H1 (cell line): ENCODE results near the gene GARNL3. TPM values are rescaled to one million over a fixed set of nuclear protein-coding genes. Genes with fewer than 3 reads are reported as not detected.
A peak's percentile ranks its signal among the peaks of the same experiment; 100 is the strongest.

ENCODE experiments used
- CTCF ChIA-PET: fragments of 300-600 bp; sonication (Branson Sonifier 250); formaldehyde crosslinking; loops from one replicate; lab custom pipeline; 2021; ENCODE audit not compliant: partially characterized antibody; lab: Charles Lee
- POLR2A ChIA-PET: fragments of 300-600 bp; sonication (Branson Sonifier 250); formaldehyde crosslinking; loops from one replicate; lab custom pipeline; 2021; ENCODE audit warnings: inconsistent platforms; ENCODE audit not compliant: partially characterized antibody; lab: Charles Lee
- DNase-seq, 2 experiments: peaks; one replicate each; pipeline versions ENCODE4 v3.0.0 to v3.0.0-alpha.2; 2010 to 2022; ENCODE audit warnings: low spot score in 2 of 2, low read depth in 1 of 2, mixed read lengths in 1 of 2
- FAIRE-seq: peaks from 2 replicates; lab custom pipeline; 2011; peaks lifted over from hg19 to GRCh38; lab: Jason Lieb, UNC
- H2AFZ ChIP-seq: 2 replicates; pipeline ENCODE4 v1.8.1; 2012; ENCODE audit warnings: low read length, inconsistent platforms
- H2AK5ac ChIP-seq: 2 replicates; pipeline ENCODE4 v1.6.1; 2013; ENCODE audit warnings: low read depth, low read length
- H2BK120ac ChIP-seq: replicated peaks from 2 replicates; pipeline ENCODE3; 2013; ENCODE audit warnings: low read depth, low read length, inconsistent platforms
- H2BK12ac ChIP-seq: 2 replicates; pipeline ENCODE4 v1.6.1; 2013; ENCODE audit warnings: low read depth, low read length
- H2BK15ac ChIP-seq: 2 replicates; pipeline ENCODE4 v1.6.1; 2013; ENCODE audit warnings: low read length
- H2BK20ac ChIP-seq: 2 replicates; pipeline ENCODE4 v1.6.1; 2013; ENCODE audit warnings: low read length
- H2BK5ac ChIP-seq: 2 replicates; pipeline ENCODE4 v1.6.1; 2013; ENCODE audit warnings: low read depth, low read length
- H3K14ac ChIP-seq: 2 replicates; pipeline ENCODE4 v1.6.1; 2013; ENCODE audit warnings: inconsistent platforms; ENCODE audit not compliant: insufficient read length
- H3K18ac ChIP-seq: 2 replicates; pipeline ENCODE4 v1.6.1; 2013; ENCODE audit warnings: low read length; ENCODE audit errors: extremely low read depth
- H3K23ac ChIP-seq: 2 replicates; pipeline ENCODE4 v1.6.1; 2013; ENCODE audit warnings: inconsistent platforms; ENCODE audit not compliant: insufficient read length
- H3K23me2 ChIP-seq: 2 replicates; pipeline ENCODE4 v1.6.1; 2013; ENCODE audit warnings: low read depth, low read length
- H3K27ac ChIP-seq: 2 replicates; pipeline ENCODE4 v1.6.1; 2011; ENCODE audit warnings: low read depth, low read length, inconsistent platforms
- H3K27me3 ChIP-seq, 4 experiments: replicated peaks in 1 of 4; 1 replicate in 1 of 4; 2 replicates in 3 of 4; pipeline versions ENCODE4 v1.6.1 to v1.8.1; 2011 to 2013; ENCODE audit warnings: low read length in 3 of 4, mild to moderate bottlenecking in 3 of 4, inconsistent platforms in 2 of 4, mixed read lengths in 2 of 4, moderate library complexity in 1 of 4; ENCODE audit not compliant: control insufficient read depth in 3 of 4, insufficient read depth in 3 of 4; ENCODE audit errors: extremely low read depth in 1 of 4
- H3K36me3 ChIP-seq, 4 experiments: 2 replicates each; pipeline versions ENCODE4 v1.6.1 to v1.8.1; 2011 to 2013; ENCODE audit warnings: mild to moderate bottlenecking in 4 of 4, low read length in 3 of 4, moderate library complexity in 2 of 4, control low read depth in 1 of 4, inconsistent platforms in 1 of 4; ENCODE audit not compliant: insufficient read depth in 4 of 4, control insufficient read depth in 2 of 4
- H3K4ac ChIP-seq: replicated peaks from 2 replicates; pipeline ENCODE3; 2013; ENCODE audit warnings: low read length, low read depth, mixed read lengths, inconsistent platforms; ENCODE audit not compliant: insufficient read length
- H3K4me1 ChIP-seq, 4 experiments: replicated peaks in 1 of 4; 1 replicate in 1 of 4; 2 replicates in 3 of 4; pipeline versions ENCODE4 v1.6.1 to v1.8.1; 2011 to 2013; ENCODE audit warnings: low read length in 3 of 4, inconsistent platforms in 2 of 4, mixed read lengths in 1 of 4; ENCODE audit not compliant: insufficient read depth in 4 of 4, control insufficient read depth in 3 of 4
- H3K4me2 ChIP-seq, 2 experiments: 2 replicates each; pipeline versions ENCODE4 v1.6.1 to v1.8.1; 2011 to 2013; ENCODE audit warnings: low read depth in 2 of 2, low read length in 2 of 2, control low read depth in 1 of 2, inconsistent platforms in 1 of 2, mild to moderate bottlenecking in 1 of 2; ENCODE audit not compliant: insufficient read depth in 1 of 2
- H3K4me3 ChIP-seq, 4 experiments: fragments of 200-600, 300-600 bp in 1 of 4; sonication (generic), shearing (Covaris generic), sonication (Bioruptor Twin) in 1 of 4; 2 replicates each; pipeline versions ENCODE4 v1.5.1 to v1.8.1; 2011 to 2016; ENCODE audit warnings: low read length in 4 of 4, low read depth in 3 of 4, control low read depth in 2 of 4, inconsistent platforms in 2 of 4, mild to moderate bottlenecking in 2 of 4, mixed read lengths in 1 of 4, moderate library complexity in 1 of 4; ENCODE audit not compliant: insufficient read depth in 2 of 4; ENCODE audit errors: extremely low read depth in 1 of 4
- H3K56ac ChIP-seq: replicated peaks from 2 replicates; pipeline ENCODE3; 2013; ENCODE audit warnings: low read depth, mild to moderate bottlenecking, mixed read lengths, low read length, inconsistent platforms; ENCODE audit not compliant: insufficient read length
- H3K79me1 ChIP-seq: 2 replicates; pipeline ENCODE4 v1.6.1; 2013; ENCODE audit warnings: low read depth, low read length, control low read depth
- H3K79me2 ChIP-seq, 2 experiments: 2 replicates each; pipeline versions ENCODE4 v1.6.1 to v1.8.1; 2012 to 2013; ENCODE audit warnings: low read length in 2 of 2, mild to moderate bottlenecking in 2 of 2, inconsistent platforms in 1 of 2; ENCODE audit not compliant: insufficient read depth in 2 of 2, control insufficient read depth in 1 of 2
- H3K9ac ChIP-seq, 4 experiments: replicated peaks in 1 of 4; 1 replicate in 1 of 4; 2 replicates in 3 of 4; pipeline versions ENCODE4 v1.6.1 to v1.8.1; 2011 to 2013; ENCODE audit warnings: low read depth in 3 of 4, low read length in 3 of 4, control low read depth in 2 of 4, mild to moderate bottlenecking in 2 of 4, moderate library complexity in 2 of 4, inconsistent platforms in 1 of 4; ENCODE audit errors: extremely low read depth in 1 of 4
- H3K9me3 ChIP-seq, 2 experiments: 2 replicates each; pipeline versions ENCODE4 v1.6.1 to v1.8.1; 2012 to 2013; ENCODE audit warnings: mild to moderate bottlenecking in 2 of 2, moderate library complexity in 2 of 2, control low read depth in 1 of 2, inconsistent platforms in 1 of 2, low read depth in 1 of 2, low read length in 1 of 2, mixed read lengths in 1 of 2; ENCODE audit not compliant: insufficient read depth in 2 of 2
- H4K20me1 ChIP-seq, 2 experiments: replicated peaks in 1 of 2; 2 replicates each; pipeline versions ENCODE3 to v1.8.1; 2011 to 2013; ENCODE audit warnings: inconsistent platforms in 2 of 2, low read length in 2 of 2, mild to moderate bottlenecking in 1 of 2; ENCODE audit not compliant: insufficient read depth in 2 of 2, control insufficient read depth in 1 of 2
- H4K5ac ChIP-seq: 2 replicates; pipeline ENCODE4 v1.6.1; 2013; ENCODE audit warnings: low read length, low read depth, mixed read lengths, inconsistent platforms; ENCODE audit not compliant: insufficient read length
- H4K8ac ChIP-seq: 2 replicates; pipeline ENCODE4 v1.8.0; 2013; ENCODE audit warnings: mild to moderate bottlenecking, moderate library complexity, low read length, inconsistent platforms; ENCODE audit not compliant: insufficient read depth; ENCODE audit errors: extremely low read depth
- H4K91ac ChIP-seq: replicated peaks from 2 replicates; pipeline ENCODE3; 2013; ENCODE audit warnings: low read length, mixed read lengths, inconsistent platforms; ENCODE audit not compliant: insufficient read length
- ATF3 ChIP-seq: IDR thresholded peaks from 2 replicates; pipeline ENCODE4 v1.6.1; 2011; ENCODE audit warnings: low read depth, mild to moderate bottlenecking, low read length; ENCODE audit not compliant: insufficient read depth
- BCL11A ChIP-seq, 2 experiments: IDR thresholded peaks; one replicate each; pipeline ENCODE4 v1.6.1; 2011; ENCODE audit warnings: low read depth in 2 of 2, low read length in 2 of 2, mild to moderate bottlenecking in 2 of 2
- EGR1 ChIP-seq: IDR thresholded peaks from 2 replicates; pipeline ENCODE4 v1.6.1; 2011; ENCODE audit warnings: low read depth, low read length, borderline replicate concordance
- NANOG ChIP-seq: IDR thresholded peaks from 2 replicates; pipeline ENCODE4 v1.6.1; 2011; ENCODE audit warnings: low read length, low read depth, mild to moderate bottlenecking, inconsistent platforms; ENCODE audit not compliant: insufficient read depth, poor library complexity, severe bottlenecking
- POLR2A ChIP-seq, 2 experiments: IDR thresholded peaks; 1 replicate in 1 of 2; 2 replicates in 1 of 2; pipeline ENCODE4 v1.6.1; 2011; ENCODE audit warnings: low read depth in 2 of 2, low read length in 2 of 2, mild to moderate bottlenecking in 2 of 2; ENCODE audit errors: control extremely low read depth in 1 of 2
- POLR2AphosphoS5 ChIP-seq: IDR thresholded peaks from 2 replicates; pipeline ENCODE4 v1.6.1; 2011; ENCODE audit warnings: low read depth, low read length
- SAP30 ChIP-seq: fragments of 300-600 bp; sonication (generic); IDR thresholded peaks from 2 replicates; pipeline ENCODE4 v1.7.1; 2012; ENCODE audit warnings: low read length, moderate library complexity, mild to moderate bottlenecking, inconsistent platforms; ENCODE audit not compliant: insufficient read depth, insufficient replicate concordance
- SIX5 ChIP-seq: IDR thresholded peaks from 2 replicates; pipeline ENCODE4 v1.6.1; 2011; ENCODE audit warnings: mild to moderate bottlenecking, low read depth, low read length
- SP1 ChIP-seq: IDR thresholded peaks from 2 replicates; pipeline ENCODE4 v1.6.1; 2011; ENCODE audit warnings: low read depth, low read length
- SP2 ChIP-seq: IDR thresholded peaks from 2 replicates; pipeline ENCODE4 v1.6.1; 2012; ENCODE audit warnings: mild to moderate bottlenecking, low read length, inconsistent platforms
- SRF ChIP-seq: IDR thresholded peaks from 2 replicates; pipeline ENCODE4 v1.6.1; 2011; ENCODE audit warnings: mild to moderate bottlenecking, low read depth, low read length, moderate library complexity
- ZNF274 ChIP-seq: IDR thresholded peaks from 2 replicates; pipeline ENCODE4 v1.7.0; 2012; ENCODE audit warnings: low read length, borderline replicate concordance; ENCODE audit errors: extremely low read depth
- WGBS, 2 experiments: shearing (Covaris generic) in 1 of 2; methylation state at CpG; one replicate each; pipeline versions ENCODE4 v1.1.6 to v1.1.7; 2013 to 2015; ENCODE audit warnings: low lambda C conversion rate in 2 of 2, mixed read lengths in 2 of 2, inconsistent platforms in 1 of 2, low coverage in 1 of 2, missing lambda C conversion rate in 1 of 2; ENCODE audit not compliant: insufficient replicate concordance in 2 of 2, insufficient coverage in 1 of 2, insufficient read length in 1 of 2; ENCODE audit errors: extremely low coverage in 1 of 2, missing lambda C conversion rate in 1 of 2; 5-methylcytosine and 5-hydroxymethylcytosine counted together
- polyA plus RNA-seq, 7 experiments: library from polyadenylated mRNA; depleted of rRNA in 3 of 7; stranded (reverse) in 5 of 7; unstranded in 2 of 7; fragments of >200 nt in 5 of 7; fragments of 200-250 nt in 2 of 7; gene quantifications; 1 replicate in 5 of 7; 2 replicates in 1 of 7; 4 replicates in 1 of 7; pipeline versions ENCODE4 v1.2.1 to v1.2.3, GENCODE V29; 2011 to 2013; ENCODE audit warnings: missing spikeins in 2 of 7, mixed read lengths in 2 of 7
- total RNA-seq: library from RNA; stranded (reverse); fragmentation: NEBNext Ultra II Directional; extraction: Animal tissue kit (Norgen Biotek cat#: 25700); gene quantifications from 2 replicates; pipeline ENCODE4 v1.2.1, GENCODE V29; 2021

GARNL3 gene
- total and polyA plus RNA-seq, 2 of the 8 experiments (the other 6 are each of a cell fraction or from before 2014, with no cell fraction given) = 6.5 to 18.3 TPM

GRCh38 chr9:127398715-127399400, 134.3 kb downstream of the GARNL3 start:
- Histone ChIP-seq H3K27ac (no peak overlapping the region; the same call in 1 of the 2 replicates), H3K56ac (no peak overlapping the region), H3K23ac (no peak overlapping the region), H4K91ac (no peak overlapping the region), H2AK5ac (no peak overlapping the region), H3K9ac (no peak overlapping the region; a peak in 1 of 7 replicates), H2BK5ac (peak overlapping the region; percentile 15; the same call in 1 of the 2 replicates), H3K79me1 (peaks cover 3% of the 10 kb centered on the region), H4K20me1 (peaks cover 10 to 14% of the 10 kb centered on the region in 2 experiments), H3K23me2 (peaks cover 14% of the 10 kb centered on the region), H4K5ac (no peak overlapping the region), H3K9me3 (no peaks in the 10 kb centered on the region), H3K4me3 (peak overlapping the region in 1 of 4 experiments; percentile 90; a peak in 3 of 8 replicates), H2BK20ac (no peak overlapping the region), H2BK15ac (no peak overlapping the region), H2BK120ac (no peak overlapping the region), H3K4ac (no peak overlapping the region), H3K18ac (no peak overlapping the region), H3K79me2 (peaks cover 0 to 15% of the 10 kb centered on the region in 2 experiments; a peak in 1 of 4 replicates), H3K4me2 (peak overlapping the region; percentile 58 to 95), H4K8ac (no peak overlapping the region; the same call in 1 of the 2 replicates), H3K14ac (no peak overlapping the region), H3K36me3 (peaks cover 0 to 5% (median 2%) of the 10 kb centered on the region in 4 experiments; a peak in 5 of 8 replicates), H3K4me1 (peaks cover 0 to 15% (median 6%) of the 10 kb centered on the region in 4 experiments; a peak in 6 of 7 replicates), H3K27me3 (peaks cover 0 to 6% (median 0%) of the 10 kb centered on the region in 4 experiments; a peak in 3 of 7 replicates), H2AFZ (no peak overlapping the region), H2BK12ac (no peak overlapping the region)
- WGBS, 2 experiments = 94% methylated on average over 13 of the region's 13 CpGs; no CpG with 5 or more reads in 1 of the 2 experiments
- DNase-seq (no peak), FAIRE-seq (no peak)
- CTCF ChIA-PET = interaction anchor here (0.5 to 4.8 kb wide), 17 partner anchors 14 to 458 kb away, joined by 3 to 21 read pairs (median 4); no protein-coding TSS in a partner anchor
- POLR2A ChIA-PET = interaction anchor here (0.6 to 3.5 kb wide), 6 partner anchors 9 to 1247 kb away, joined by 3 to 24 read pairs (median 4); partner anchors contain the start of genes LRSAM1 and RPL12
- TF ChIP-seq SP2 (no peak), SP1 (no peak), POLR2AphosphoS5 (no peak), SAP30 (no peak), BCL11A (IDR thresholded peaks at IDR 0.05; ENCODE audit: low read depth in 2 of 2, low read length in 2 of 2) (no peak), NANOG (no peak), ATF3 (no peak), ZNF274 (no peak), EGR1 (no peak), POLR2A (IDR thresholded peaks at IDR 0.05; ENCODE audit: control extremely low read depth in 1 of 2, low read depth in 2 of 2, low read length in 2 of 2) (no peak), SIX5 (no peak), SRF (no peak)
